Lower leg skin (tissue), 4 donors: ENCODE data around the gene KLF7. TPM values are rescaled to one million over a fixed set of nuclear protein-coding genes. Genes with fewer than 3 reads are reported as not detected.

Experiments
- DNase-seq, 2 donors: peaks; one replicate each; pipeline ENCODE4 v3.0.0-alpha.2; 2019; ENCODE audit warnings: low spot score in 2 of 2
- H3K4me3 ChIP-seq: fragments of 200-600 bp; sonication (generic); 2 replicates; pipeline ENCODE4 v1.5.1; 2017; ENCODE audit warnings: mild to moderate bottlenecking, low read depth; ENCODE audit not compliant: poor library complexity, severe bottlenecking
- POLR2A ChIP-seq, 2 donors: fragments of 450-650 bp; IDR thresholded peaks; one replicate each; pipeline ENCODE4 v1.6.1; 2016 to 2017; ENCODE audit warnings: antibody characterized with exemption in 2 of 2, mild to moderate bottlenecking in 1 of 2, moderate library complexity in 1 of 2
- WGBS, 2 donors: methylation state at CpG; one replicate each; pipeline ENCODE4 v1.1.5; 2018; 5-methylcytosine and 5-hydroxymethylcytosine counted together
- intact Hi-C: fragments of 100-400 bp; cut with DNase I; formaldehyde crosslinking; loops from one replicate; pipeline ENCODE4 v1.15.0; 2023; ENCODE audit warnings: low total_unique reads
- total RNA-seq, 4 donors: library from RNA; depleted of rRNA; stranded (reverse); fragments of >200 nt; gene quantifications; one replicate each; pipeline ENCODE4 v1.1.0, GENCODE V29; 2016
- TF ChIP-seq, protein P1 (sequence below), 3 donors: fragments of 450-650 bp; IDR thresholded peaks; one replicate each; pipeline ENCODE4 v1.5.1; 2016; ENCODE audit warnings: antibody characterized with exemption in 3 of 3, mild to moderate bottlenecking in 3 of 3, moderate library complexity in 2 of 3

The KLF7 gene
- total RNA-seq, 4 donors from 2014 or later: 10.7 to 26.4 (median 13.5) TPM

GRCh38 chr2:207119048-207119447, 46.7 kb downstream of the KLF7 start:
- no peak for DNase-seq
- H3K4me3 ChIP-seq: no peak overlapping the region
- intact Hi-C loops: no loop called here
- 86 to 88% methylated on average over 4 of the region's 4 CpGs for WGBS, 2 donors
- TF ChIP-seq, protein P1, sequence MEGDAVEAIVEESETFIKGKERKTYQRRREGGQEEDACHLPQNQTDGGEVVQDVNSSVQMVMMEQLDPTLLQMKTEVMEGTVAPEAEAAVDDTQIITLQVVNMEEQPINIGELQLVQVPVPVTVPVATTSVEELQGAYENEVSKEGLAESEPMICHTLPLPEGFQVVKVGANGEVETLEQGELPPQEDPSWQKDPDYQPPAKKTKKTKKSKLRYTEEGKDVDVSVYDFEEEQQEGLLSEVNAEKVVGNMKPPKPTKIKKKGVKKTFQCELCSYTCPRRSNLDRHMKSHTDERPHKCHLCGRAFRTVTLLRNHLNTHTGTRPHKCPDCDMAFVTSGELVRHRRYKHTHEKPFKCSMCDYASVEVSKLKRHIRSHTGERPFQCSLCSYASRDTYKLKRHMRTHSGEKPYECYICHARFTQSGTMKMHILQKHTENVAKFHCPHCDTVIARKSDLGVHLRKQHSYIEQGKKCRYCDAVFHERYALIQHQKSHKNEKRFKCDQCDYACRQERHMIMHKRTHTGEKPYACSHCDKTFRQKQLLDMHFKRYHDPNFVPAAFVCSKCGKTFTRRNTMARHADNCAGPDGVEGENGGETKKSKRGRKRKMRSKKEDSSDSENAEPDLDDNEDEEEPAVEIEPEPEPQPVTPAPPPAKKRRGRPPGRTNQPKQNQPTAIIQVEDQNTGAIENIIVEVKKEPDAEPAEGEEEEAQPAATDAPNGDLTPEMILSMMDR (IDR thresholded peaks at IDR 0.05): no peak
- TF ChIP-seq POLR2A (IDR thresholded peaks at IDR 0.05): no peak

DNA sequence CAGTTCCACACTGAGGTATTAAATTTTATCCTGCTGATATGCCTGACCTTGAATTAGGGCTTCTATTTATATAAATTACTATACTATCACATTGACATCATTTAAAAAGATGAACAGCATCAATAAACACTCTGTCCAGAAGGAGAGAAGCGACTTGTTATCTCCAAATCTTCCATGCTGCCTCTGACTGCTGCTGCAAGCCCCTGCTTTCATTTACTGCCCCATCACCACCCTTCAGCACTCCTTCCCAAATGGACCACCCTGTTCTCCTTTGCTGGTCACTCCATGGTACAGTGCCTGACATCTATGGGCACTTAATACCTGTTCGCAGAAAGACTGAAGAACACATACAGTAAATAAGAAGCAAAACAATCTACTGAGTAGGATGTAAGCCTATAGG, 48.1 kb downstream of the KLF7 start:
- TF ChIP-seq, protein P1 (IDR thresholded peaks at IDR 0.05): no peak
- TF ChIP-seq POLR2A (IDR thresholded peaks at IDR 0.05): no peak
- no peak overlapping the region for H3K4me3 ChIP-seq
- intact Hi-C loops: no loop called here
- DNase-seq: no peak
- WGBS, 2 donors: 92 to 95% methylated on average over 2 of the region's 2 CpGs

GRCh38 chr2:207115715-207116364, 49.9 kb downstream of the KLF7 start:
- no peak for DNase-seq
- H3K4me3 ChIP-seq: no peak overlapping the region
- 40 to 51% methylated on average over 6 of the region's 6 CpGs for WGBS, 2 donors
- TF ChIP-seq, protein P1 (IDR thresholded peaks at IDR 0.05): no peak
- TF ChIP-seq POLR2A (IDR thresholded peaks at IDR 0.05): no peak
- intact Hi-C loops: no loop called here

- TF ChIP-seq, protein P1 (IDR thresholded peaks at IDR 0.05): no peak
- no peak for TF ChIP-seq POLR2A (IDR thresholded peaks at IDR 0.05)
- DNase-seq: no peak
Observed at GRCh38 chr2:207113414-207113813, 52.3 kb downstream of the KLF7 start.

DNA sequence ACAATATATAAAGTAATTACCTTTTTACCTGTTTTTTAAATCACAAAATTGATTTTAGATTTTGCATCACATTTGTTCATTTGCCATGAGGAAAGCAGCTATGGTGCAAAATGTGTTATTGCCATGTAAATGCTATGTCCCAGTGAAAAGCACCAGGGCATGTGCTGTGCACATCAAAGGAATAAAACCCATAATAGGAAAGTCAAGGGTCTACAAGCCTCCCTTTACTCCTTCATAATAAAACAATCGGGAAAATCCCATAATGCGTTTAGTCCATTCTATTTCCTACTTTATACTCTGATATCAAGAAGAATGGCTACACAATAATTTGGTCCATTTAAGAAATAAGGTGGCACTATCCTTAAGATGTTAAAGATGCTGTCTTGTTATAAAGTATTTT, 53.0 kb downstream of the KLF7 start:
- H3K4me3 ChIP-seq: no peak overlapping the region
- intact Hi-C loops: no loop called here
- TF ChIP-seq, protein P1 (IDR thresholded peaks at IDR 0.05): no peak
- TF ChIP-seq POLR2A (IDR thresholded peaks at IDR 0.05): no peak
- 90% methylated on average over 2 of the region's 2 CpGs for WGBS, 2 donors
- no peak for DNase-seq

More at GRCh38 chr2:207113414-207113813, 52.3 kb downstream of the KLF7 start:
- H3K4me3 ChIP-seq: no peak overlapping the region
- intact Hi-C loops: no loop called here

DNA sequence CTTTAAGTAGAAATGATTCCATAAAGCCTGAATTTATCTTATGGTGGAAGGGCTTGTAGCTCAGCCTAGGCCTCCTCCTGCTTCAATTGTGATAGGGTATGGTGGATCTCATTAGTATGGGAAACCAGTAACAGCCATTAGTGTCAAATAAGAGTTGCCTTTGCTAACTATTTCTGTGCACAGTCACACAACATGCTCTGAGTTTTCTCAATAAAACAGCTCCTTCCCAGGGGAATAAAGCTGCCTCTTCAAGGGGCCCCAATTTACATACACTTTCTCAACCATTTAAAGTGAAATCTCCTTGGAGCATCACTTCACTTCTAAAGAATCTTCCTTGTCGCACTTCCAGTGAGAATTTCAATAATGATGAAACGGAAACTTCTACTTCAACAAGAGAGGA, 53.4 kb downstream of the KLF7 start:
- TF ChIP-seq, protein P1 (IDR thresholded peaks at IDR 0.05): no peak
- H3K4me3 ChIP-seq: no peak overlapping the region
- intact Hi-C loops: no loop called here
- WGBS, 2 donors: 47 to 97% methylated on average over 2 of the region's 2 CpGs
- no peak for DNase-seq
